Pancreas (tissue), 10 donors: ENCODE measurements around the gene PDHB. TPM values are rescaled to one million over a fixed set of nuclear protein-coding genes. Genes with fewer than 3 reads are reported as not detected.
"Not testable (repeated sequence)": the region's sequence is repeated elsewhere in the genome, so short reads cannot be mapped to it uniquely, and the experiment has no call there.

ENCODE experiments used
- ATAC-seq, 4 donors: fragments of 200-7000 bp; cut with Tn5 transposase; one replicate each; pipeline versions ENCODE4 v1.8.0 to v1.9.1; 2020; ENCODE audit warnings: mild to moderate bottlenecking in 4 of 4, moderate library complexity in 4 of 4
- DNase-seq, 6 donors: peaks; one replicate each; pipeline ENCODE4 v3.0.0-alpha.2; 2020
- FAIRE-seq: peaks from 2 replicates; lab custom pipeline; 2012; peaks lifted over from hg19 to GRCh38; lab: Jason Lieb, UNC
- H3K27ac ChIP-seq, 4 donors: fragments of 200-600 bp; sonication (generic); 1 replicate in 3 of 4; 2 replicates in 1 of 4; pipeline versions ENCODE4 v1.5.0 to v1.8.0; 2020
- H3K27me3 ChIP-seq, 4 donors: fragments of 200-600 bp; one replicate each; pipeline ENCODE4 v1.8.0; 2021
- H3K36me3 ChIP-seq, 3 donors: fragments of 200-600 bp; sonication (generic) in 1 of 3; one replicate each; pipeline versions ENCODE4 v1.5.0 to v1.8.0; 2020 to 2021
- H3K4me1 ChIP-seq, 3 donors: fragments of 200-600 bp; one replicate each; pipeline ENCODE4 v1.8.0; 2021
- H3K4me3 ChIP-seq, 4 donors: fragments of 200-600 bp; sonication (generic) in 2 of 4; one replicate each; pipeline versions ENCODE4 v1.5.0 to v1.8.0; 2020 to 2021
- H3K9me3 ChIP-seq, 4 donors: fragments of 200-600 bp; one replicate each; pipeline ENCODE4 v1.8.0; 2021
- CTCF ChIP-seq, 4 donors: fragments of 200-600 bp; sonication (generic) in 3 of 4; IDR thresholded peaks; one replicate each; pipeline versions ENCODE4 v1.5.0 to v1.8.0; 2021; ENCODE audit warnings: antibody characterized with exemption in 4 of 4
- WGBS, 2 donors: extraction: QIAGEN DNeasy Blood & Tissue Kit; methylation state at CpG; one replicate each; pipeline ENCODE4 v1.1.7; 2013; 5-methylcytosine and 5-hydroxymethylcytosine counted together
- intact Hi-C, 3 donors: fragments of 100-400 bp; cut with DNase I; formaldehyde crosslinking; loops; one replicate each; pipeline versions ENCODE4 v1.11.1 to v1.14.2; 2022
- polyA plus RNA-seq, 2 donors: library from polyadenylated mRNA; stranded (reverse); fragments of 200-250 nt; gene quantifications; one replicate each; pipeline ENCODE4 v1.2.3, GENCODE V29; 2013
- total RNA-seq, 6 donors: library from RNA; stranded (reverse); fragmentation: NEBNext Ultra II Directional in 4 of 6; extraction: Animal tissue kit (Norgen Biotek cat#: 25700) in 4 of 6; gene quantifications; one replicate each; pipeline versions ENCODE4 v1.2.1 to v1.2.4, GENCODE V29; 2021 to 2023
- donor health status: healthy with polysubstance abuse.
- donor health status: DM: no; HTN: no; CAD: no; lungs with moderate emphysema.
- donor health status: DM: no; HTN: no; CAD: no.
- donor health status: control.
- donor health status: control.
- donor health status: Bipolar disorder and iron deficiency.
- donor health status: DM: yes; HTN: yes; CAD: no.
- donor health status: DM: no; HTN: no; CAD: no.
- donor health status: DM: no; HTN: no; CAD: no.
- donor health status: DM: yes; HTN: yes; CAD: no.

PDHB gene
- total and polyA plus RNA-seq, 8 donors = 17.7 to 44.9 (median 25.7) TPM

GRCh38 chr3:58441514-58442450, 8.2 kb upstream of the PDHB start:
- Histone ChIP-seq H3K4me3 (no peak overlapping the region), H3K27me3 (no peaks in the 10 kb centered on the region), H3K9me3 (no peaks in the 10 kb centered on the region), H3K4me1 (no peaks in the 10 kb centered on the region), H3K27ac (no peak overlapping the region), H3K36me3 (no peaks in the 10 kb centered on the region)
- intact Hi-C loops = no loop called here
- ATAC-seq (no peak), FAIRE-seq (no peak), DNase-seq (no peak)
- WGBS, 2 donors = 66 to 76% methylated on average over 4 of the region's 4 CpGs
- no peak for TF ChIP-seq CTCF (IDR thresholded peaks at IDR 0.05)

- FAIRE-seq, H3K27me3 ChIP-seq, H3K36me3 ChIP-seq, DNase-seq, ATAC-seq, H3K4me1 ChIP-seq, H3K27ac ChIP-seq, intact Hi-C loops, H3K4me3 ChIP-seq, H3K9me3 ChIP-seq: not testable (repeated sequence)
- WGBS, 2 donors = 81 to 90% methylated on average over 6 of the region's 6 CpGs
These were observed 7.3 kb upstream of the PDHB start for GRCh38 chr3:58440996-58441355.

- H3K4me1 ChIP-seq, H3K36me3 ChIP-seq, ATAC-seq, FAIRE-seq, intact Hi-C loops, H3K9me3 ChIP-seq, DNase-seq, H3K27me3 ChIP-seq, H3K4me3 ChIP-seq, H3K27ac ChIP-seq: not testable (repeated sequence)
- 69 to 80% methylated on average over 8 of the region's 8 CpGs for WGBS, 2 donors
These were observed 3.6 kb upstream of the PDHB start for GRCh38 chr3:58437276-58437675.

GRCh38 chr3:58434990-58435389, 1.4 kb upstream of the PDHB start:
- Histone ChIP-seq H3K27me3 (no peaks in the 10 kb centered on the region), H3K36me3 (peaks cover 4 to 16% (median 13%) of the 10 kb centered on the region in 3 donors), H3K9me3 (no peaks in the 10 kb centered on the region), H3K4me3 (no peak overlapping the region), H3K4me1 (peaks cover 8 to 9% (median 9%) of the 10 kb centered on the region in 3 donors), H3K27ac (no peak overlapping the region)
- intact Hi-C loops = no loop called here
- no peak for DNase-seq
- no peak for TF ChIP-seq CTCF (IDR thresholded peaks at IDR 0.05)
- no peak for ATAC-seq
- 79 to 90% methylated on average over 1 of the region's 1 CpG for WGBS, 2 donors
- FAIRE-seq = no peak

GRCh38 chr3:58434511-58434910, 879 bp upstream of the PDHB start:
- no peak overlapping the region for H3K27ac ChIP-seq
- no peak overlapping the region for H3K4me3 ChIP-seq

More at GRCh38 chr3:58434511-58434910, 879 bp upstream of the PDHB start:
- DNase-seq (no peak), ATAC-seq (no peak), FAIRE-seq (no peak)
- TF ChIP-seq CTCF (IDR thresholded peaks at IDR 0.05) = no peak
- Histone ChIP-seq H3K9me3 (no peaks in the 10 kb centered on the region), H3K36me3 (peaks cover 4 to 21% (median 16%) of the 10 kb centered on the region in 3 donors), H3K4me1 (peaks cover 8 to 9% (median 9%) of the 10 kb centered on the region in 3 donors), H3K27me3 (no peaks in the 10 kb centered on the region)
- 93 to 97% methylated on average over 11 of the region's 11 CpGs for WGBS, 2 donors
- intact Hi-C loops = no loop called here
